Esophagus (tissue), 2 donors: Measurements from ENCODE around the gene IRF5. TPM values are rescaled to one million over a fixed set of nuclear protein-coding genes. Genes with fewer than 3 reads are reported as not detected.
A peak's percentile ranks its signal among the peaks of the same experiment; 100 is the strongest.

ENCODE experiments used
- H3K27ac ChIP-seq, 2 donors: one replicate each; pipeline ENCODE4 v1.5.1; 2013; ENCODE audit warnings: low read depth in 2 of 2, mild to moderate bottlenecking in 2 of 2, inconsistent platforms in 1 of 2, low read length in 1 of 2, moderate library complexity in 1 of 2
- H3K27me3 ChIP-seq, 2 donors: one replicate each; pipeline ENCODE4 v1.6.1; 2013; ENCODE audit warnings: low read length in 2 of 2, control low read depth in 1 of 2, mild to moderate bottlenecking in 1 of 2; ENCODE audit not compliant: insufficient read depth in 2 of 2, control insufficient read depth in 1 of 2
- H3K36me3 ChIP-seq, 2 donors: one replicate each; pipeline ENCODE4 v1.6.1; 2013; ENCODE audit warnings: low read length in 1 of 2; ENCODE audit not compliant: control insufficient read depth in 2 of 2, insufficient read depth in 2 of 2
- H3K4me1 ChIP-seq, 2 donors: one replicate each; pipeline ENCODE4 v1.6.1; 2013; ENCODE audit warnings: low read length in 1 of 2; ENCODE audit not compliant: control insufficient read depth in 2 of 2, insufficient read depth in 2 of 2
- H3K4me3 ChIP-seq, 2 donors: one replicate each; pipeline ENCODE4 v1.5.1; 2013; ENCODE audit warnings: low read length in 2 of 2, mild to moderate bottlenecking in 2 of 2, low read depth in 1 of 2, moderate library complexity in 1 of 2
- H3K9me3 ChIP-seq, 2 donors: one replicate each; pipeline ENCODE4 v1.6.1; 2013; ENCODE audit warnings: mild to moderate bottlenecking in 2 of 2, low read depth in 1 of 2, low read length in 1 of 2, moderate library complexity in 1 of 2; ENCODE audit not compliant: control insufficient read depth in 2 of 2, insufficient read depth in 1 of 2
- WGBS, 2 donors: extraction: QIAGEN DNeasy Blood & Tissue Kit; methylation state at CpG; one replicate each; pipeline ENCODE4 v1.1.7; 2013; 5-methylcytosine and 5-hydroxymethylcytosine counted together
- polyA plus RNA-seq, 2 donors: library from polyadenylated mRNA; stranded (reverse); fragments of 200-250 nt; gene quantifications; one replicate each; pipeline ENCODE4 v1.2.3, GENCODE V29; 2013
- donor health status: healthy with polysubstance abuse.
- donor health status: Bipolar disorder and iron deficiency.

Gene IRF5
- polyA plus RNA-seq, 2 donors, result 10.6 to 14.5 TPM

- 73 to 80% methylated on average over 10 of the region's 10 CpGs for WGBS, 2 donors
- H3K9me3 ChIP-seq, result no peaks in the 10 kb centered on the region
- H3K36me3 ChIP-seq, result no peaks in the 10 kb centered on the region
- H3K4me3 ChIP-seq, result no peak overlapping the region
- H3K27ac ChIP-seq, result no peak overlapping the region
- H3K27me3 ChIP-seq, result peaks cover 0 to 3% of the 10 kb centered on the region in 2 donors
- peaks cover 7 to 9% of the 10 kb centered on the region in 2 donors for H3K4me1 ChIP-seq
Observed at GRCh38 chr7:128913870-128914565, 23.7 kb upstream of the IRF5 start.

GRCh38 chr7:128914566-128915151, 23.1 kb upstream of the IRF5 start:
- 41 to 54% methylated on average over 11 of the region's 11 CpGs for WGBS, 2 donors
- H3K4me3 ChIP-seq, result no peak overlapping the region
- H3K9me3 ChIP-seq, result no peaks in the 10 kb centered on the region
- no peaks in the 10 kb centered on the region for H3K36me3 ChIP-seq
- no peak overlapping the region for H3K27ac ChIP-seq
- H3K4me1 ChIP-seq, result peaks cover 7 to 9% of the 10 kb centered on the region in 2 donors
- H3K27me3 ChIP-seq, result peaks cover 0 to 3% of the 10 kb centered on the region in 2 donors

GRCh38 chr7:128915271-128915819, 22.4 kb upstream of the IRF5 start:
- H3K4me3 ChIP-seq, result peak overlapping the region in 1 of 2 donors; percentile 43
- WGBS, 2 donors, result 5 to 6% methylated on average over 23 to 34 of the region's 34 CpGs

GRCh38 chr7:128915841-128916642, 21.7 kb upstream of the IRF5 start:
- Histone ChIP-seq H3K27me3 (peaks cover 0 to 3% of the 10 kb centered on the region in 2 donors), H3K9me3 (no peaks in the 10 kb centered on the region), H3K4me3 (peak overlapping the region in 1 of 2 donors; percentile 43), H3K27ac (no peak overlapping the region), H3K4me1 (peaks cover 0 to 2% of the 10 kb centered on the region in 2 donors), H3K36me3 (no peaks in the 10 kb centered on the region)
- WGBS, 2 donors, result 27 to 45% methylated on average over 66 to 69 of the region's 69 CpGs

More at GRCh38 chr7:128915271-128915819, 22.4 kb upstream of the IRF5 start:
- no peaks in the 10 kb centered on the region for H3K36me3 ChIP-seq
- H3K27ac ChIP-seq, result no peak overlapping the region
- H3K27me3 ChIP-seq, result peaks cover 0 to 3% of the 10 kb centered on the region in 2 donors
- H3K9me3 ChIP-seq, result no peaks in the 10 kb centered on the region
- H3K4me1 ChIP-seq, result peaks cover 3% of the 10 kb centered on the region in 2 donors

- no peak overlapping the region for H3K27ac ChIP-seq
- H3K4me1 ChIP-seq, result peaks cover 2% of the 10 kb centered on the region in 2 donors
- 92 to 95% methylated on average over 7 of the region's 7 CpGs for WGBS, 2 donors
- H3K36me3 ChIP-seq, result no peaks in the 10 kb centered on the region
- H3K4me3 ChIP-seq, result no peak overlapping the region
- H3K9me3 ChIP-seq, result no peaks in the 10 kb centered on the region
- H3K27me3 ChIP-seq, result peaks cover 0 to 3% of the 10 kb centered on the region in 2 donors
Observed at GRCh38 chr7:128916643-128916915, 21.1 kb upstream of the IRF5 start.

- Histone ChIP-seq H3K4me3 (no peak overlapping the region), H3K9me3 (no peaks in the 10 kb centered on the region), H3K4me1 (peaks cover 0 to 2% of the 10 kb centered on the region in 2 donors), H3K27me3 (peaks cover 0 to 3% of the 10 kb centered on the region in 2 donors), H3K36me3 (no peaks in the 10 kb centered on the region), H3K27ac (no peak overlapping the region)
- WGBS, 2 donors, result 87 to 91% methylated on average over 2 of the region's 2 CpGs
Observed at GRCh38 chr7:128917122-128917521, 20.6 kb upstream of the IRF5 start.

- WGBS, 2 donors, result 83 to 84% methylated on average over 8 of the region's 8 CpGs
- Histone ChIP-seq H3K4me1 (peaks cover 0 to 2% of the 10 kb centered on the region in 2 donors), H3K36me3 (no peaks in the 10 kb centered on the region), H3K27ac (no peak overlapping the region), H3K9me3 (no peaks in the 10 kb centered on the region), H3K4me3 (no peak overlapping the region), H3K27me3 (peaks cover 0 to 6% of the 10 kb centered on the region in 2 donors)
Observed at GRCh38 chr7:128918016-128918665, 19.6 kb upstream of the IRF5 start.

- Histone ChIP-seq H3K4me3 (no peak overlapping the region), H3K27ac (no peak overlapping the region), H3K9me3 (no peaks in the 10 kb centered on the region), H3K27me3 (peaks cover 0 to 6% of the 10 kb centered on the region in 2 donors), H3K36me3 (no peaks in the 10 kb centered on the region), H3K4me1 (peaks cover 0 to 2% of the 10 kb centered on the region in 2 donors)
- 74 to 84% methylated on average over 6 of the region's 6 CpGs for WGBS, 2 donors
Observed at GRCh38 chr7:128919241-128919640, 18.5 kb upstream of the IRF5 start.
